HepG2 (cell line): ENCODE results near the gene IL6R. TPM values are rescaled to one million over a fixed set of nuclear protein-coding genes. Genes with fewer than 3 reads are reported as not detected.
A peak's percentile ranks its signal among the peaks of the same experiment; 100 is the strongest.

Experiments used
- AHDC1 ChIP-seq: sonication (generic); formaldehyde crosslinking; IDR thresholded peaks from 2 replicates; pipeline ENCODE4 v1.5.1; 2020; ENCODE audit warnings: mild to moderate bottlenecking, missing genetic modification reagents, borderline replicate concordance
- ATF5 ChIP-seq: sonication (generic); formaldehyde crosslinking; IDR thresholded peaks from 2 replicates; pipeline ENCODE4 v1.4.0; 2020; ENCODE audit warnings: mild to moderate bottlenecking, low read depth, missing genetic modification reagents
- CEBPG ChIP-seq: IDR thresholded peaks from 2 replicates; pipeline ENCODE4 v1.6.1; 2016
- CERS6 ChIP-seq: sonication (generic); formaldehyde crosslinking; IDR thresholded peaks from 2 replicates; pipeline ENCODE4 v1.5.0; 2020; ENCODE audit warnings: missing genetic modification reagents
- EP300 ChIP-seq, 3 experiments: sonication (generic) in 1 of 3; formaldehyde crosslinking in 1 of 3; IDR thresholded peaks; 2 replicates each; pipeline versions ENCODE4 v1.5.1 to v1.6.1; 2011 to 2020; ENCODE audit warnings: low read depth in 2 of 3, low read length in 2 of 3, borderline replicate concordance in 1 of 3, improper control_type of control experiment in 1 of 3, mild to moderate bottlenecking in 1 of 3, missing genetic modification reagents in 1 of 3, moderate library complexity in 1 of 3
- HNRNPL ChIP-seq: fragments of 200-400 bp; formaldehyde crosslinking; IDR thresholded peaks from 2 replicates; pipeline ENCODE4 v1.6.1; 2017; ENCODE audit warnings: mild to moderate bottlenecking, low read depth, low read length
- MEF2D ChIP-seq: sonication (generic); formaldehyde crosslinking; IDR thresholded peaks from 2 replicates; pipeline ENCODE4 v1.5.1; 2020; ENCODE audit warnings: mild to moderate bottlenecking, missing genetic modification reagents
- NCOA2 ChIP-seq: sonication (generic); formaldehyde crosslinking; IDR thresholded peaks from 2 replicates; pipeline ENCODE4 v1.8.0; 2022; ENCODE audit warnings: inconsistent platforms
- ZBTB7B ChIP-seq: sonication (generic); formaldehyde crosslinking; IDR thresholded peaks from 2 replicates; pipeline ENCODE4 v1.4.0; 2020; ENCODE audit warnings: missing genetic modification reagents
- ZNF281 ChIP-seq: sonication (generic); formaldehyde crosslinking; IDR thresholded peaks from 2 replicates; pipeline ENCODE4 v1.4.0; 2020; ENCODE audit warnings: missing genetic modification reagents, borderline replicate concordance
- ZNF3 ChIP-seq: IDR thresholded peaks from 2 replicates; pipeline ENCODE4 v1.7.0; 2017; ENCODE audit warnings: inconsistent platforms
- ZNF691 ChIP-seq: sonication (generic); formaldehyde crosslinking; IDR thresholded peaks from 2 replicates; pipeline ENCODE4 v1.4.0; 2020; ENCODE audit warnings: missing genetic modification reagents, low read depth, mild to moderate bottlenecking, borderline replicate concordance
- ZNF781 ChIP-seq: sonication (generic); formaldehyde crosslinking; IDR thresholded peaks from 2 replicates; pipeline ENCODE4 v1.5.1; 2020; ENCODE audit warnings: borderline replicate concordance, mild to moderate bottlenecking, missing genetic modification reagents; ENCODE audit errors: not compliant biosample characterization
- ZNF878 ChIP-seq: sonication (generic); formaldehyde crosslinking; IDR thresholded peaks from 2 replicates; pipeline ENCODE4 v1.8.1; 2023; ENCODE audit warnings: mild to moderate bottlenecking, missing genetic modification reagents, moderate library complexity
- ZSCAN31 ChIP-seq: sonication (generic); formaldehyde crosslinking; IDR thresholded peaks from 2 replicates; pipeline ENCODE4 v1.5.0; 2020; ENCODE audit warnings: low read depth, mild to moderate bottlenecking, missing genetic modification reagents
- polyA plus RNA-seq, 8 experiments: library from polyadenylated mRNA; depleted of rRNA in 3 of 8; stranded (reverse) in 7 of 8; unstranded in 1 of 8; fragments of >200 nt; fragmentation: Illumina TruSeq in 4 of 8; extraction: Trizol in 4 of 8; gene quantifications; 2 replicates each; pipeline versions ENCODE4 v1.2.1 to v1.2.3, GENCODE V29; 2011 to 2016; ENCODE audit warnings: low read depth in 4 of 8, missing spikeins in 1 of 8, mixed read lengths in 1 of 8; ENCODE audit not compliant: insufficient read depth in 1 of 8
- total RNA-seq, 5 experiments: library from RNA; depleted of rRNA; stranded (reverse); fragments of >200 nt; fragmentation: Illumina TruSeq; extraction: Trizol; gene quantifications; 2 replicates each; pipeline ENCODE4 v1.2.3, GENCODE V29; 2016; ENCODE audit warnings: low read depth in 1 of 5

IL6R gene
- total and polyA plus RNA-seq, 2 of the 13 experiments (the other 11 are each of a cell fraction or from before 2014, with no cell fraction given), result 5.0 to 24.5 TPM

- TF ChIP-seq AHDC1 (CRISPR knock-in tag), result peak; percentile 88; the same call in 1 of the 2 replicates
- TF ChIP-seq CERS6 (CRISPR knock-in tag), result no peak
- TF ChIP-seq NCOA2 (CRISPR knock-in tag), result peak; percentile 91
- no peak for TF ChIP-seq ZNF781
- TF ChIP-seq MEF2D, result peak; percentile 96
- TF ChIP-seq ZNF281 (CRISPR knock-in tag), result peak; percentile 98
- TF ChIP-seq ZNF878 (CRISPR knock-in tag), result peak; percentile 93
- peak; percentile 67; the same call in 1 of the 2 replicates for TF ChIP-seq ZBTB7B
- TF ChIP-seq CEBPG, result peak; percentile 64
- TF ChIP-seq ZSCAN31 (CRISPR knock-in tag), result peak; percentile 53; the same call in 1 of the 2 replicates
- TF ChIP-seq ZNF691 (CRISPR knock-in tag), result peak; percentile 83
- TF ChIP-seq ZNF3 (CRISPR knock-in tag), result no peak
- TF ChIP-seq HNRNPL, result peak; percentile 79; the same call in 1 of the 2 replicates
- TF ChIP-seq ATF5, result no peak
- peak in 1 of 2 experiments; percentile 95; a peak in 3 of 4 replicates for TF ChIP-seq EP300 (IDR thresholded peaks at IDR 0.05; ENCODE audit: low read depth in 2 of 2, low read length in 2 of 2)
- peak; percentile 96 for TF ChIP-seq EP300 (CRISPR knock-in tag; IDR thresholded peaks at IDR 0.05; ENCODE audit: borderline replicate concordance)
Observed at GRCh38 chr1:154418062-154418921, 13.1 kb downstream of the IL6R start (continued).
